ENCODE measurements around the gene FBXL13.

FBXL13 gene

GRCh38 chr7:102817616-102818573 lies 256.7 kb downstream of the FBXL13 start:
- H3K36me3 Mint-ChIP-seq (ENCODE audit: low read depth), result peaks cover 19% of the 10 kb centered on the region
- peaks cover 6% of the 10 kb centered on the region for H3K4me1 Mint-ChIP-seq
- no peak overlapping the region for H3K27ac Mint-ChIP-seq
- no peaks in the 10 kb centered on the region for H3K27me3 Mint-ChIP-seq (ENCODE audit: low read depth)
- no peak for TF ChIP-seq CTCF (IDR thresholded peaks at IDR 0.05; ENCODE audit: unreplicated experiment in 3 of 3)
- no peak overlapping the region for H3K4me3 Mint-ChIP-seq
- no peaks in the 10 kb centered on the region for H3K9me3 Mint-ChIP-seq

DNA sequence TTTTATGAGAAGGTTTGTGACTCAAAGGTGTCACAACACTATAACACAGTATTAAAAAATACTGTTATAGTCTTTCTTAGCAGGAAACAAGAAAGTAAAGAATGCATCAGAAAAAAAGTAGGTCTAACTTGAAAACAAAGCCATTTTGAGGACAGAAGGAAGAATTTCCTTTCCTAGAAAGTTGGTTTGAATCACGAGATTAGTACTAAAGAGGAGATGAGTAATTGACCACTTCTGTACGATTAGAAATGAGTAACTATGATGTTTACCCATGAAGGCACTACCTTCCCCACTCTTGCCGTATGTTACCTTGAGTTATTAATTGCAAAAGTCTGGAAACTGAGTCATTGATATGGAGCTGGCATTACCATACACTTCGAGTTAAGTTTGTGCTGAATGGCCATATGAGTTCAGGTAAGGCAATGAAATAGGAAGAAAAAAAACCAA lies 260.5 kb downstream of the FBXL13 start:
- peaks cover 12% of the 10 kb centered on the region for H3K36me3 Mint-ChIP-seq (ENCODE audit: low read depth)
- no peaks in the 10 kb centered on the region for H3K27me3 Mint-ChIP-seq (ENCODE audit: low read depth)
- no peaks in the 10 kb centered on the region for H3K9me3 Mint-ChIP-seq
- H3K4me1 Mint-ChIP-seq, result peaks cover 24% of the 10 kb centered on the region
- H3K4me3 Mint-ChIP-seq, result no peak overlapping the region
- H3K27ac Mint-ChIP-seq, result peak overlapping the region in 1 of 3 experiments; percentile 62
- TF ChIP-seq CTCF (IDR thresholded peaks at IDR 0.05; ENCODE audit: unreplicated experiment in 3 of 3), result no peak

DNA sequence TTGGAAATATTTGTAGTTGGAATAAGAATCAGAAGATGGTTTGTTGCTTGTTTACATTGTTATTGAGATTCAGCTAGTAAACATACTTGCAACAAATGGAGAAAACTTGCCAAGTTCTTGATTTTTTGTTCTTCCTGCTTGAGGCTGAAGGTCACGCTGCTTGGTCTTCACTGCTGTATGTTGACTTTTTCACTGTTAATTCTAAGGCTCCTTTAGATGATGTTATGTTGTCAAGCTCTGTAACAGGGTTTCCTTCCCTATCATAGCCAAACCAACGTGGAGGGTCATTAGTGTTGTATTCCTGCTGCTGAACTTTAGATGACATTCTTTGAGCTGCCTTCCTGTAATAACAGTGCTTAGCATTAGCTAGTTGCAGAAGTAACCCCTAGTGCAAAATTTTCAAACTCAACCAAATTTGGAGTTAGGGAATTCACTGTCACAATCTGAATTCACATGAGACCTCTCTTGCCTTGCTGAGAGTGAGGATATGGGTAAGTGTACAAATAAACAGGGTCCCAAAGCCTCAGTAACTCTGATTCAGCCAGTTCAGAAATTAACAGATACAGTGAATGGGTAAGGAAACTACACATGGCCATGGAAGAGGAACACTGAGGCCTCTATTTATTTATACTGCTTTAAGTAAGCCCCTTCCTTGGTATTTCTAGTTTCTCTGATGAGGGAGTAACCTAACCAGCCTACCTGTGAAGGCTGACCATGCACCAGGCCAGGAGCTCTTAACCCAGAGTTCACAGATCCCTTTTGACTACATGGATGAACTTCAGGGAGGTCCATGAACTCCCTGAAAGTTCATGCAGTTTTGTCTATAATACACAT lies 261.2 kb downstream of the FBXL13 start:
- Mint-ChIP-seq H3K9me3 (no peaks in the 10 kb centered on the region), H3K4me3 (no peak overlapping the region), H3K4me1 (peaks cover 24% of the 10 kb centered on the region), H3K36me3 (ENCODE audit: low read depth) (peaks cover 17% of the 10 kb centered on the region), H3K27ac (peak overlapping the region; percentile 62 to 74 (median 66)), H3K27me3 (ENCODE audit: low read depth) (no peaks in the 10 kb centered on the region)
- TF ChIP-seq CTCF (IDR thresholded peaks at IDR 0.05; ENCODE audit: unreplicated experiment in 3 of 3), result no peak

DNA sequence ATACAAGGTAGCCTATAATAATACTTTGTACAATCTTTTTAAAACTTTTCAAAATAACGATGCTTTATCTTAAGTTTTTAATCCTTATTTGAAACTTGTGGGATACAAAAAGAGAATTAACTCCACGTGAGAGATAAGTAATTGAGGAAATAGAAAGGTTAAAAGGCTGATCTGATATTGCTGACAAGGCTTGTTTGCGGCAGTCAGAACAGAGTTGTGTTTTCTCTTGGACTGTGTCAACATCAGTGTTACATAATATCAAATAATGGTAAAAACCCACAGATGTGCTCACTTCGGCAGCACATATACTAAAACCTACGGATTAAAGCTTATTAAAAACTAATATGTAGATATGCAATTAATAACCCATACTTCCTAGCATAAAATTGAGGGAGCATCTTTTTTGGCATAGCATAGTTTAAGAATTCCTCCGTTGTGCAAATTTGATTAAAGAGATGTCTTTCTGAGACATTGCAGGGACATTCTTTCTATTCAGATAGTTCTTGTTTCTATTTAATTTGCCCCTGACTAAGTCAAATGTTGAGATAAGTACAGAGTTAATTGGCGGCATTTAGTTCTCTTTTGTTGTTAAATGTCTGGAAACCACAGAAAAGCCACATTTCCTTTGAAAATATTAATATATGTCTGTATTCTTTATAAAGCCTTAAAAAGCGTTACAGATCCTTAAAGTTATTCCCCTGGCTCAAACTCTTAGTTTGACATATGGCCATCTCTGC lies 262.5 kb downstream of the FBXL13 start:
- no peak for TF ChIP-seq CTCF (IDR thresholded peaks at IDR 0.05; ENCODE audit: unreplicated experiment in 3 of 3)
- Mint-ChIP-seq H3K27me3 (ENCODE audit: low read depth) (no peaks in the 10 kb centered on the region), H3K36me3 (ENCODE audit: low read depth) (peaks cover 19% of the 10 kb centered on the region), H3K9me3 (no peaks in the 10 kb centered on the region), H3K4me3 (no peak overlapping the region), H3K4me1 (peaks cover 24% of the 10 kb centered on the region), H3K27ac (peak overlapping the region in 2 of 3 experiments; percentile 62 to 68)

DNA sequence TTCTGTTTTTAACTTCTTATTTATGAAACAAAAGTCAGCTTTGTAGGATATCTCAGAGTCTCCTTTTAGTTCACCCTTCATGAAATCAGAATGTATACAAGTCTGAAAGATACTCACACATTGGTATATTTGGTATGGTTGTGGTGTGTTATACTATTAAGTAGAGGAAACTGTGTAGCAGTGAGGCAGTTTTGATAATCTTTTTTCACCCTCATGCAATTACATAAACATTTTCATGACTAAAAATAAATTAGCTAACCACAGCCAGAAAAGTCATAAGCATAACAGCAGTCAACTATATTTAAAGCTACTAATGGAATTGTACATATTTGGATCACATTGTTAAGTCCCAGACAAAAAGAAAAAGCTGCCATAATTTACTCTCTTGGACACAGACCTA lies 263.7 kb downstream of the FBXL13 start:
- TF ChIP-seq CTCF (IDR thresholded peaks at IDR 0.05; ENCODE audit: unreplicated experiment in 3 of 3), result no peak
- H3K36me3 Mint-ChIP-seq (ENCODE audit: low read depth), result peaks cover 27% of the 10 kb centered on the region
- peak overlapping the region in 2 of 3 experiments; percentile 41 to 62 for H3K27ac Mint-ChIP-seq
- H3K4me1 Mint-ChIP-seq, result peaks cover 24% of the 10 kb centered on the region
- no peak overlapping the region for H3K4me3 Mint-ChIP-seq
- H3K9me3 Mint-ChIP-seq, result no peaks in the 10 kb centered on the region
- no peaks in the 10 kb centered on the region for H3K27me3 Mint-ChIP-seq (ENCODE audit: low read depth)
